Measurements from ENCODE around the gene MOV10L1.

DNA sequence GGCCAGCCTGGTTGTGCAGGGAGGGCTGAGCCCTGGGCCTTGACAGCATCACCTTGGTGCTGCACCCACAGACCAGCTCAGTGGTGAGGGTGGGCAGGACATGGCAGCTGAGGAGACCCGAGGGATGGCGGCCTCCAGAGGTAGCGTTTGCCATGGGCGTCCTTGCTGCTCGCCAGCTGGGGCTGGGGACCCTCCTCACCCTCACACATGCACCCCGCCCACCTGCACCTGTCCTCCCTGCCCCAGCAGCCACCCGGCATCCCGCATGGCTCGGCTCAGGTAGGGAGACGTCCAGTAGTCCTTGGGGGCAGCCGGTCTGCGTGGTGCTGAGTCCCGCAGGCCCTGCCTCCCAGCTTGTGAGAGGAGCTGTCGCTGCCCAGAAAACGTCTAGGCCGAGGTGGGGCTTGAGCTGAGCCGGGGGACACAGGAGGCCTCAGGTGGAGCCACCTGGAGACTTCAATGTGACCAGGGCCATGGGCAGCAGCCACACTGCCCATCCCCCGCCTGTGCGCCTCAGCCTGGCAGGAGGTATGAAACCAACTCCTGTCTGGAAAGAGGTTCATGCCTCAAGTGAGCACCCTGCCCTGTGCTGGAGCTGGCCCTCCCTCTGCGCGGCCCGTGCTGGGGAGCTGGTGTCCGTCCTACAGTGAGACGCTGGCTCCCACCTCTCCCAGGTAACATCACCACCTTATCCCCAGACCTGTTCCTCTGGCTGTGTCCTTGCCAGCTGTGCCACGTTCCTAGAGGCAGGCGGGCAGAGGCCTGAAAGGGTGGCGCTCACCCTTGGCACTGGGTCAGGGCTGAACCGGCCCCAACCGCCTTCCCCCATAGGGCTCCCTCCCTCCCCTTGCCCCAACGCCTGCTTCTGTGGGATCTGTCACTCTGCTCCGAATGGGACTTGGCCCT lies 92.6 kb downstream of the MOV10L1 start:
- no peak for TF ChIP-seq POLR2A (IDR thresholded peaks at IDR 0.05)
- TF ChIP-seq, protein P1, sequence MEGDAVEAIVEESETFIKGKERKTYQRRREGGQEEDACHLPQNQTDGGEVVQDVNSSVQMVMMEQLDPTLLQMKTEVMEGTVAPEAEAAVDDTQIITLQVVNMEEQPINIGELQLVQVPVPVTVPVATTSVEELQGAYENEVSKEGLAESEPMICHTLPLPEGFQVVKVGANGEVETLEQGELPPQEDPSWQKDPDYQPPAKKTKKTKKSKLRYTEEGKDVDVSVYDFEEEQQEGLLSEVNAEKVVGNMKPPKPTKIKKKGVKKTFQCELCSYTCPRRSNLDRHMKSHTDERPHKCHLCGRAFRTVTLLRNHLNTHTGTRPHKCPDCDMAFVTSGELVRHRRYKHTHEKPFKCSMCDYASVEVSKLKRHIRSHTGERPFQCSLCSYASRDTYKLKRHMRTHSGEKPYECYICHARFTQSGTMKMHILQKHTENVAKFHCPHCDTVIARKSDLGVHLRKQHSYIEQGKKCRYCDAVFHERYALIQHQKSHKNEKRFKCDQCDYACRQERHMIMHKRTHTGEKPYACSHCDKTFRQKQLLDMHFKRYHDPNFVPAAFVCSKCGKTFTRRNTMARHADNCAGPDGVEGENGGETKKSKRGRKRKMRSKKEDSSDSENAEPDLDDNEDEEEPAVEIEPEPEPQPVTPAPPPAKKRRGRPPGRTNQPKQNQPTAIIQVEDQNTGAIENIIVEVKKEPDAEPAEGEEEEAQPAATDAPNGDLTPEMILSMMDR (IDR thresholded peaks at IDR 0.05) = no peak

Measured in lower leg skin (tissue), 3 donors.